T-helper 2 cell (primary cell): ENCODE data around the gene HLA-DRB1.
A peak's percentile ranks its signal among the peaks of the same experiment; 100 is the strongest.
"Not testable (repeated sequence)": the region's sequence is repeated elsewhere in the genome, so short reads cannot be mapped to it uniquely, and the experiment has no call there.

Source experiments
- DNase-seq, 5 experiments: peaks; one replicate each; pipeline versions ENCODE4 v3.0.0 to v3.0.0-alpha.2; 2012 to 2022

The HLA-DRB1 gene

GRCh38 chr6:32609391-32609730 is 19.7 kb upstream of the HLA-DRB1 start:
- no peak for DNase-seq

DNA sequence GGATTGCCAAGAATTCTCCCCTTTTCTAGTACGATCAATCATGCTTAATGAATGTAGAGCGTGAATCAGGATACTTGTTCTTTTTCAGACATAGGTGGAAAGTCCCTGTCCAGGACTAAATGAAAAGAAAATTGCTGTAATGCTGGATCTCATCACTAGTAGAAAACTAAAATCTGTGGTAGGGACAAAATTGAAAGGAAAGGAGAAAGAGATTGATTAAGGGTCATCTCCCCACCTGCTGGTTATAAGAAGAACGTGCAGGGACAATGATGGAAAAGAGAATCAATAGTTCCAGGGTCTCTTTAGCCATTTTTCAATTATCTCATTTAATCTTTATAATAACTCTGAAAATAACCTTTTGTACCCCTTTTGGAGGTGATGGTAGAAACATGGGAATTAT is 18.7 kb upstream of the HLA-DRB1 start:
- DNase-seq = peak in 1 of 5 experiments; percentile 26

GRCh38 chr6:32607988-32608298 is 18.3 kb upstream of the HLA-DRB1 start:
- DNase-seq = no peak

DNA sequence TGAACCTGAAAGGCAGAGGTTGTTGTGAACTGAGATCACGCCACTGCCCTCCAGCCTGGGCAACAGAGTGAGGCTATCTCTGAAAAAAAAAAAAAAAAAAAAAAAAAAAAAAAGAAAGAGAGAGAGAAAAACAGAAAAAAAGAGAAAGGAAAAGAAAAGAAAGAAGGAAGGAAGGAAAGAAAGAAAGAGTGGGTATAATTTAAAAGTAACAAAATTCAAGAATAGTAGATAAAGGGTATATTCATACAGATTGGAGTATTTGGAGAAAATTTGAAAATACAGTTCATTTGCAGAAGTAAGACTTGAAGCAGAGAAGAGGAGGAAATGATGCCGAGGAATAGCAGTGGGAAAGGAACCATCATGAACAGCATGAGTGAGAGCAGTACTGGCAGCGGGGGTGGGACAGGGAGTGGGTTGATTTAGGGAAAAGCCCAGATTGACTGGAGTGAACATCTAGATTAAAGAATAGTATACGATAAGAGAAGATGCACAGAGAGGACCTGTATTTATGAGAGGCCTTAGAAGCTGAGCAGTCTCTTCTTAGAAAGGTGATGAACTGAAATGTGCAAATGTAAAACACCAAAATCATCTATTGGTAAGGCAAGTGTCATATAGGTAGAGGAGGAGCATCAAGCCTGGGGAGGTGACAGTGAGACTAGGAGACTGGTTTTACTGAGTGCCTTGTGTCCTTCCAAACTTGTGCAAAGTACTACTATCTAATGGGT is 17.8 kb upstream of the HLA-DRB1 start:
- DNase-seq = peak in 1 of 5 experiments; percentile 61

DNA sequence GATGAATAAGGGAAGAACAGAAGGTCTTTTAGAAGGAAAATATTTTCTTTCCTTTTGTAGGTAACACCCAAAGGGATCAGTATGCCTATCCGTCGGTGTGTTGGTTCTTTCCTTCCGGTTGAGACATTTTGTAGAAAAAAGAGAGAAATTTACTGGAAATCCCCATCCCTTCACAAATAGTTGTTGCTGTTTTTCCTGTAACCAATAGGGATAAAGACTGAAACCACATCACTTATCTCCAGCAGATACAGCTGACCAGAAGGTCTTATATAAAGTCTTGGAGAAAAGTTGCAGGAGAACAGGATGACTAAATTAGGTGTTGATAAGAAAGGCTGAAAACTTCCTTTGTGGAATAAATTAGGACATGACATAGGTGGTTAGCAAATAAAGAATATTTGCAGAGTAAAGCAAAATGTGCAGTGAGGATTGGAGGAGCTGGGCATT is 14.8 kb upstream of the HLA-DRB1 start:
- peak in 1 of 5 experiments; percentile 75 for DNase-seq

DNA sequence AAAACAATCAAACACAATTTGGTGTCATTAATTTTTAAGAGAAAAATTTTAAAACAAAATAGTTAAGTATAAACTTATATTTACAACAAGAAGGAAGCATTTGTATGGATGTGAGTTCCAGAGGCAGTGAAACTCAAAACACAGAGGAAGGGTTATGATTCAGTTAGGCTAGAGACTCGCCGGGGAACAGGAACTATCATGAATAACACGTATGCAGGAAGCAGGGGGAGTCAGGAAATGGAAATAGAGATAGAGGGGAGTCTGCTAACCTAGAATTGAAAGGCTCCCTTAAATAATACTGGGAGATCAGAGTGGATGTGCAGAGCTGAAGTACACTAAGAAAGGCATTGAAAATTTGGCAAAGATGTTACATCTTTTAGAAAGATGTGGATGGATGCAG is 14.2 kb upstream of the HLA-DRB1 start:
- peak in 1 of 5 experiments; percentile 33 for DNase-seq

DNA sequence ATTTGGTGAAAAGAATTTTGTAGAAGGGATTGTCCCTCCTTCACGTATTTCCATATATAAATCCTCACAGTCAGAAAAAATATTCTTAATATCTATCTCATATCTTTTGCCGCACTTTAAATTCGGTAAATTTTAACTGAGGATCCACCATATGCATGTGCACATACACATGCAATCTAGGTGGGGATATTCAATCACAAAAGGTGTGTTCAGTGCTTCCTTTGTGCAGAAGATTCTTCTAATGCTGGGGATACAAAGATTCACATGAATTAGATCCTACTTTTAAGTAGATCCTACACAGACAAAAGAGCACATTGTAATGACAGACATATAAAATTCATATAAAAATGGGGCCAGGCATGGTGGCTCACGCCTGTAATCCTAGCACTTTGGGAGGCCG is 13.6 kb upstream of the HLA-DRB1 start:
- DNase-seq = no peak

GRCh38 chr6:32602383-32602782 is 12.7 kb upstream of the HLA-DRB1 start:
- no peak for DNase-seq

- DNase-seq = no peak
These were observed 7.4 kb upstream of the HLA-DRB1 start for GRCh38 chr6:32597024-32597423.

GRCh38 chr6:32590713-32591112 is 1.1 kb upstream of the HLA-DRB1 start:
- not testable (repeated sequence) for DNase-seq

DNA sequence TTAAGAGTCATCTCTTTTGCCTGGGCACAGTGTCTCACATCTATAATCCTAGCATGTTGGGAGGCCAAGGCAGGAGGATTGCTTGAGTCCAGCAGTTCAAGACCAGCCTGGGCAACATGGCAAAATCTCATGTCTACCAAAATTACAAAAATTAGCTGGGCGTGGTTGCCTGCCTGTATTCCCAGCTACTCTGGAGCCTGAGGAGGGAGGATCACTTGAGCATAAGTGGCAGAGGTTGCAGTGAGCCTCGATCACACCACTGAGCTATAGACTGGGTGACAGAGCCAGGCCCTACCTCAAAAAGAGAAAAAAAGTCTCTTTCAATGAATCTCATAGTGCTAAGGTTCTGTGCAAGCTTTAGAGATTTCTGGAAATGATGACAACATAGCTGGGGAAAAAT is 1.5 kb downstream of the HLA-DRB1 start:
- DNase-seq = no peak

- DNase-seq = no peak
These were observed 6.1 kb downstream of the HLA-DRB1 start for GRCh38 chr6:32583527-32583898.

DNA sequence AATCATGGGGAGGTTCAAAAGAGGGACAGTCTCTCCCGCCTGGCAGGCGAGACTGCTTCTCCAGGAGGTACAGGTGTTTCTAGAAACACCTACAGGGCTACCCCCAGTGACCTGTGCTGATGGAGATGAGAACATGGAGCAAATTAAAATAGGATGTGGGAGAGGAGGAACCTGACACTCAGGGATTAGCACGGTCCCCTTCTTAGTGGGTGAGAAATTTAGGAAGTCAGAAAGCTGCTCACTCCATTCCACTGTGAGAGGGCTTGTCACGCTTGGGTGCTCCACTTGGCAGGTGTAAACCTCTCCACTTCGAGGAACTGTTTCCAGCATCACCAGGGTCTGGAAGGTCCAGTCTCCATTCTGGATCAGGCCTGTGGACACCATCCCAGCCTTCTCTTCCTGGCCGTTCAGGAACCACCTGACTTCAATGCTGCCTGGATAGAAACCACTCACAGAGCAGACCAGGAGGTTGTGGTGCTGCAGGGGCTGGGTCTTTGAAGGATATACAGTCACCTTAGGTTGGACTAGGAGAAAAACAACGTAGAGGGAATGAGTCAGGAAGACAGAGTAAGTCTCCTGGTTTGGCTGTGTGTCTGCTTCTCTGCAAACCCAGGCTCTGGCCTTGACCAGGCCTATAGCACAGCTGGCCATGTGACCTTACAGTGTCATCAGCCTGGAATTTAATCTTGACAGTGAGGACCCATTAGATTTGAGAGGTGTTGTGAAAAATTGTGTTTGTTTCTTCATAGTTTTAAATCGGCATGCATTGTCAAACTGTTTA is 8.1 kb downstream of the HLA-DRB1 start:
- DNase-seq = no peak

DNA sequence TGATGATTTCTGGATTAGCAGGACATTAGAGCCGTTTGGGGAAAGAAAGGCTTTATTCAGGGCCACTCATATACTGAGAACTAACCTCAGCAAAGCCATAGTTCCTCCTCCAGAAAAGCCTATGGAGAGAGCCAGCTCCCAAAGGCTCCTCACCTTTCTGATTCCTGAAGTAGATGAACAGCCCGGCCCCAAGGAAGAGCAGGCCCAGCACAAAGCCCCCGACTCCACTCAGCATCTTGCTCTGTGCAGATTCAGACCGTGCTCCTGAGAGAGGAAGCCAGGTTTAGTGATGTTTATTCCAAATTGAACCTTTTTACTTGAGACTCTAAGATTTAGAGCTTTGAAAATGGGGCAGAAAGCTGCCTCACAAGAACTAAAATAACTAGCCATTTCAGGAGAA is 9.1 kb downstream of the HLA-DRB1 start:
- no peak for DNase-seq

GRCh38 chr6:32578962-32579361 is 10.7 kb downstream of the HLA-DRB1 start:
- DNase-seq = no peak

DNA sequence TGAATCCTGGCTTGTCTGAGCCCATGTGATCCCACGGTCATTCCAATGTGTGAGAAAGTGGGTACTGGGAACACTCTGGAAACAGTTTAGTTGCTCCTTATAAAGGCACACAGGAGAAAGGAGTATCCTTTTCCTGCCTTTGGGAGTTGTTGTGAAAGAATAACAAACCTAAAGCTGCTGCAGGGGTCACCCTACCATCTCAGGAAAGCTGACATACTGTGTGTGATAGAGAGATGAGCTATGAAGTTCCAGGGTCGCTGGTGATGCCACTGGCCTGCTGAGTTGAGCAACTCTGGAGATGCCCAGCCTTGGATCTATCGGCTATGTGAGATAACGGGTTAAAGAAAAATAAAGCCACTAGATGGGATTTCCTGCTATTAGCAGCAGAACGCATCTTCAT is 12.2 kb downstream of the HLA-DRB1 start:
- not testable (repeated sequence) for DNase-seq

DNA sequence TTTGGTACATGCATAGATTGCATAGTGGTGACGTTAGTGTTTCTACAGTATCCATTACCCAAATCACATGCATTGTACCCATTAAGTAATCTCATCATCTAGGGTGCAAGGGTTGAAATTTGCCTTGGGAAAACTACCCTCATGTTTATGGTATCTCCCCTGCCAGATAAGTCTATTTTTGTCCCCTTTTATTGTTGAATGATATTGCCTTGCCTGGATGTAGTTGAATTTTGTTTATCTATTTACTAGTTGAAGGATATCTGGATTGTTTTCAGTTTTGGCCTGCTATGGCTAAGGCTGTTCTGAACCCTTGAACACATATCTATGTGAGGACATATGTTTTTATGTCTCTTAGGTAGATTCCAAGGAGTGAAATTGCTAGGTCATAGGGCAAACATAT is 13.4 kb downstream of the HLA-DRB1 start:
- no peak for DNase-seq

DNA sequence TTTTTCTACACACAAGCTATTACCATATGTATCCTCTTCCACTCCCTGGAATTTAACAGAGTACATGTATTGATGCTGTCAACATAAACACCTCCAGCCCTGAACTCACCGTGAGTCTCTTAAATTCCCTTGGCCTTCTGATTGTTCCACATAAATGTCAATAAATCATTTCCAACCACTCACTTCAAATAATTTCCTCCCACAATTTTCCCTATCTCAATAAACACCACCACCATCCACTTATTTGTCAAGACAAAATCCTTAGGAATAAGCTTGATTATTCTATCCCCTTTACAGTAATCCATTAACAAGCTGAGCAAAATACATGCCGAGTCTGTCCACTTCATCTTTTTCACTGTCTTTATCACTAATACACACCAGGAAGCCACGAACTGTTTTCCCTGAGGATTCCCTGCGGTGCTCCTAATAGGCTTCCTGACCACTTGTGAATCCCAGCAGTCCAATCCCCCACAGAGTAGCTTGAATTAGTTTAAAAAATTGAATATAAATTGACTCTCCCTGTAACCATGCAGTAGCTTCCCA is 19.2 kb downstream of the HLA-DRB1 start:
- no peak for DNase-seq

GRCh38 chr6:32568561-32568960 is 21.1 kb downstream of the HLA-DRB1 start:
- DNase-seq = no peak

DNA sequence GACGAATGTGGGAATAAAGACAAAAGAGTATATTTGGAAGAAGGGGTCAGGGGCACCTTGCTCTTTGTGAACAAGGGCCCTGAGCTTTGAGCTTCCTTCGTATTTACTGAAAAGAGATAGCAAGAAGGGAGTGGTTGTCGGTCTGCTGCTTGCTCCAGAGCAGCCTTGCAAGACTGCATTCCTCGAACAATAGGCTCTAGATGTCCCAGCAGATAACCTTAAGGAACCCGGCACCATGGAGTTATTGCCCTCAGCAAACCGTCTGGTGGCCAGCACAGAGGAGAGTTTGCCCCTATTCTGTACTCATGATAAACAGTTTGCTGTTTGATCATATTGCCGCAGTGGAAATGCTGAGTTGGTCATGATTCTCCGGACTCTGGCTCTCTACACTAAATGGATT is 22.7 kb downstream of the HLA-DRB1 start:
- no peak for DNase-seq

DNA sequence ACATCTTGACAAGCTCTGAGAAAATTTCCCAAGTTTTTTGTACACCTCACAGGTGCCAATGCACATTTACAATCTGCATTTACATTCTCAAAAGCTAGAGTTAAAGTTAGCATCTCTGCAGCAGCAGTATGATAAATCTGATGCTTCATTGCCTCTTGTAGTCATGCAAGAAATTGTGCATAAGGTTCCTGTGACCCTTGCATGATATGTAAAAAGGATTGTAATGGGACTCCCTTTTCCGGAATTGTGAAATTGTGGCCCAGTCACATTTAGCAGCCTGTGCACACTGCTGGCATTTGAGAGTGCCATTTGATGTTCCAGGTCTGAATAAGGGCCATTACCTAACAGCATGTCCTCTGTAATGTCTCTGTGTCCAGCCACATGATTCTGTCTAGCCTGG is 24.1 kb downstream of the HLA-DRB1 start:
- DNase-seq = no peak

DNA sequence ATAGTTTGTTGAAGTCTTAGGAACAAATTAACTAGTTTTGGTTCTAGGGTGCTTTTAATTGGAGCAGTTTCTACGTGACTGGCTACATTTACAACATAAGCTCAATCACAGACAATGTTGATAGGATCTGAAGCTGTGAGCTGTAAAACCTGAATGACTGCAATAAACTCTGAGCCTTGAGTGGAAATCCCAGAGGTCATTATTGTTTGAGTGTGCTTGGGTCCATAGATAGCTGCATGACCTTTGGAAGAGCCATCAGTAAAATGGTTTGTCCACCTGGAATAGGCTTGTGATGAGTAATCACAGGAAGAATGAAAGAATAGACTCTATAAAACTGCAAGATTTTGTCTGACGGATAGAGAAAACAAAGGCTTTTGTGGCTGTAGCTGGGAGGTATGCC is 26.7 kb downstream of the HLA-DRB1 start:
- DNase-seq = no peak

DNA sequence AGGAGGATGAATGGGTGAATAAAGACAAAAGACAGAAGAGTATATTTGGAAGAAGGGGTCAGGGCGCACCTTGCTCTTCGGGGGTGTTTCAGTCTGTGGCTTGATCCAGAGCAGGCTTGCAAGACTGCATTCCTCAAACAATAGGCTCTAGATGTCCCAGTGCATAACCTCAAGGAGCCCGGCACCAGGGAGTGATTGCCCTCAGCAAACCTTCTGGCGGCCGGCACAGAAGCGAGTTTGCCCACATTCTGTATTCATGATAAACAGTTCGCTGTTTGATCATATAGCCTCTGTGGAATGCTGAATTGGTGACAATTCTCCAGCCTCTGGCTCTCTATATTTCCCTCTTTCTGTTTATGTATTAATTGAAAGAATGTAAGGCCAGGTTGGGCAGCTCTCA is 29.9 kb downstream of the HLA-DRB1 start:
- no peak for DNase-seq

DNA sequence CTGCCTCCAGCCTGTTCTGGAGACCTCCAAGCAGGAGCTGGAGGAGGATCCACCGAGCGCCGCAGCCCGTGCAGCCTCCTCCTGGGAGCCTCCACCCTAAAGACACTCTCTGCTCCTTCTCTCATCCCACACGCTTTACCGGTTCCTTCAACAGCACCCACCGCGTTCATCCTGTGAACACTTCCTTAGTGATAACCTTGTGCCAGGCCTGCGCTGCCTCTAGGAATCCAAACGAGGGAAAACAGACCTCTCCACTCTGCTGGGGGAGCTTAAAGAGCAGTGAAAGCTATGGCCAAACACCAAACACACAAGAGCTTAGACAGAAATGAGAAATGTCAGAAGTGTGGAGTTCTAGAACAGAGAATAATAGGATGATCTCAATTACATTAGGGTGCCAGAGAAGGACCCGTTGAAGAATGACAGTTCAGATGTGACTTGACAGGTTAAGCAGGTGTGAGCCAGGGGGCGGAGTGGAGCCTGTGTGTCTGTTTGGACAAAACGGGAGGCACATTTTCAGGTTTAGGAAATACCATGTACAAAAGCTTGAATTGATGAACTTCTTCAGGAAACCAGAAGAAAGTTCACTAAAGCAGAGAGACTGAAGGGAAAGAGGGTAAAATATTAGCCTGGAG is 31.1 kb downstream of the HLA-DRB1 start:
- DNase-seq = peak in 1 of 5 experiments; percentile 31
